Measurements from ENCODE around the gene F2RL3.

GRCh38 chr19:16878181-16878965 lies 10.4 kb upstream of the F2RL3 start:
- no peak for TF ChIP-seq EZH2 (IDR thresholded peaks at IDR 0.05; ENCODE audit: low read length)
- TF ChIP-seq CTCF (optimal IDR thresholded peaks at IDR 0.05 in 1 of 3, IDR thresholded peaks at IDR 0.05 in 1 of 3, conservative IDR thresholded peaks at IDR 0.05 in 1 of 3; ENCODE audit: extremely low read depth in 1 of 3, insufficient read depth in 2 of 3, low read length in 3 of 3), result no peak

All from keratinocyte (primary cell).